ENCODE results near the gene MIDN.

- TF ChIP-seq, protein P1, sequence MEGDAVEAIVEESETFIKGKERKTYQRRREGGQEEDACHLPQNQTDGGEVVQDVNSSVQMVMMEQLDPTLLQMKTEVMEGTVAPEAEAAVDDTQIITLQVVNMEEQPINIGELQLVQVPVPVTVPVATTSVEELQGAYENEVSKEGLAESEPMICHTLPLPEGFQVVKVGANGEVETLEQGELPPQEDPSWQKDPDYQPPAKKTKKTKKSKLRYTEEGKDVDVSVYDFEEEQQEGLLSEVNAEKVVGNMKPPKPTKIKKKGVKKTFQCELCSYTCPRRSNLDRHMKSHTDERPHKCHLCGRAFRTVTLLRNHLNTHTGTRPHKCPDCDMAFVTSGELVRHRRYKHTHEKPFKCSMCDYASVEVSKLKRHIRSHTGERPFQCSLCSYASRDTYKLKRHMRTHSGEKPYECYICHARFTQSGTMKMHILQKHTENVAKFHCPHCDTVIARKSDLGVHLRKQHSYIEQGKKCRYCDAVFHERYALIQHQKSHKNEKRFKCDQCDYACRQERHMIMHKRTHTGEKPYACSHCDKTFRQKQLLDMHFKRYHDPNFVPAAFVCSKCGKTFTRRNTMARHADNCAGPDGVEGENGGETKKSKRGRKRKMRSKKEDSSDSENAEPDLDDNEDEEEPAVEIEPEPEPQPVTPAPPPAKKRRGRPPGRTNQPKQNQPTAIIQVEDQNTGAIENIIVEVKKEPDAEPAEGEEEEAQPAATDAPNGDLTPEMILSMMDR (IDR thresholded peaks at IDR 0.05), result no peak
- no peak for TF ChIP-seq POLR2A (IDR thresholded peaks at IDR 0.05)
Observed at GRCh38 chr19:1233115-1233667, 15.2 kb upstream of the MIDN start.

Data from body of pancreas (tissue), 4 donors.